ENCODE results near the gene TTPAL.
"Not testable (repeated sequence)": the region's sequence is repeated elsewhere in the genome, so short reads cannot be mapped to it uniquely, and the experiment has no call there.

The TTPAL gene

DNA sequence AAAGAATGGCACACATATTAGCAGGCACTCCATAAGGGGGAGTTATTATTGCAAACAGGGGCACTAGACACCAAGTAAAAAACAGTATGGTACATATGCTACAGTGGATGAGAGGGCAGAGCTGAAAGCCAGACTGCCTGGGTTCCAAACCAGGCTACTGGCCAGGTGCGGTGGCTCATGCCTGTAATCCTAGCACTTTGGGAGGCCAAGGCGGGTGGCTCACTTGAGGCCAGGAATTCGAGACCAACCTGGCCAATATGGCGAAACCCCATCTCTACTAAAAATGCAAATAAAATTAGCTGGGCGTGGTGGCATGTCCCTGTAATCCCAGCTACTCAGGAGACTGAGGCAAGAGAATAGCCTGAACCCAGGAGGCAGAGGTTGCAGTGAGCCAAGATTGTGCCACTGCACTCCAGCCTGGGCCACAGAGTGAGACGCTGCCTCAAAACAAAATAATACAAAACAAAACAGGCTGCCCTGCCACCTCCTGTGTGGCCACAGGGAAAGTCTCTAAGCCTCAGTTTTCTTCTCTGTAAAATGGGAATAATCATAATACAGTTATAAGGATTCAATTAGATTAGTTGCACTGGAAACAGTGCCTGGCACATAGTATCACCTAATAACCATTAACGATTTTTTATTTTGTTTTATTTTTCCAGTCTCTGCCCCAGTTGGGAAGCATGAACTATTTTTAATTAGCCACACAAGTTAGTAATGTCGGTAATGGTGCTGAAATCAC lies 7.5 kb upstream of the TTPAL start:
- DNase-seq (ENCODE audit: low read depth in 2 of 2): no peak

DNA sequence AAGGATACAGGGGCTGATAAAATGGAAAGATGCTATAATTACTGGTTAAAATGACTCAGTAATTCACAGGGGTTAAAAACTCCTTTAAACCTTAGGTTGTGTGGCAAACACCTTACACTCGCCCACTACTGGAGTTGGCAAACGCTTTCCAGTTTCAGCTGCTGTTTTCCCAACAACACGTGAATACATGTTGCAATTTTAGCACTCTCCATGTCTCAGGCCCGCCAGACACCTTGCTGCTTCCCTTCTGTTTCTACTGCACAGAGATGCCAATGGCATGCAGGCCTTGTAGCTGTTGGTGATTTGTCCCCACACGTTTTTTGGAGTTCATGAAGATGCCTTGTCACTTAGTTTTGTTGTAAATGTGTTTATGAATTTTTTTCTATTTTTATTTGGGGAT lies 5.3 kb upstream of the TTPAL start:
- no peak for DNase-seq (ENCODE audit: low read depth in 2 of 2)

DNA sequence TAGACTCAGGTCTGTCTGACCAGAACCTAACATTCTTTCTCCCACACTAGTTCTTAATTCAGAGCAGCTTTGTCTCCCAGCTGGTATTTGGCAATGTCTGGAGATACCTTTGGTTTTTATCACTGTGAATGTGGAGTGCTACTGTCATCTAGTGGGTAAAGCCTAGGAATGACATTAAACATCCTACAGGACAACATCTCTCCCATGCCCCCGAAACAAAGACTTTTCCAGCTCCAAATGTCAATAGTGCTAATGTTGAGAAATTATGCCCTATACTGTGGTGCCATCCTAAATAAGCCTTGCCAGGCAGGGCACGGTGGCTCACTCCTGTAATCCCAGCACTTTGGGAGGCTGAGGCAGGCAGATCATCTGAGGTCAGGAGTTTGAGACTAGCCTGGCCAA lies 4.2 kb upstream of the TTPAL start:
- DNase-seq (ENCODE audit: low read depth in 2 of 2): no peak

DNA sequence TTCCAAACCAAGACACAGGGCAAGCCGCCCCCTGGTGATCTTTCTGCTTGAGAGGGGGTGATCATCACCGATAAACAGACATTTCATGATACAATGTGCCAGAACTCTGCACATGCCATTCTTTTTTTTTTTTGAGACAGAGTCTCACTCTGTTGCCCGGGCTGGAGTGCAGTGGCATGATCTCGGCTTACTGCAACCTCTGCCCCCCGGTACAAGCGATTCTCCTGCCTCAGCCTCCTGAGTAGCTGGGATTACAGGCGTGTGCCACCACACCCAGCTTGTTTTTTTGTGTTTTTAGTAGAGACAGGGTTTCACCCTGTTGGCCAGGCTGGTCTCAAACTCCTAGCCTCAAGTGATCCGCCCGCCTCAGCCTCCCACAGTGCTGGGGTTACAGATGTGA lies 3.4 kb upstream of the TTPAL start:
- DNase-seq (ENCODE audit: low read depth in 2 of 2): not testable (repeated sequence)

DNA sequence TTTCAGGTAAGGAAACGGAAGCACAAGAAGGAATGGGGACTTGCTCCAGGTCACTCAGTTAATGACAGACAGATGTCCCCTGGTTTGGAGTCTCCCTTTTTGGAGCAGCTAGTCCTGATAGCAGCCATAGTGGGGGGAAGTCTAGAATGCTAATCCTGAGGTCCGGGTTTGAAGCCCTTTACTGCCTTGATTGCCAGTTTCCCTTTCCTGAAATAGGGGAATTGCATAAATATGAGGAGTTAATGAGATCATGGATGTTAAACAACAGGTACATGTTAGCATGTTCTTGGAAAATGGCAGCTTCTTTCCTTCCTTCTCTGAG lies 341 bp upstream of the TTPAL start:
- no peak for DNase-seq (ENCODE audit: low read depth in 2 of 2)

DNA sequence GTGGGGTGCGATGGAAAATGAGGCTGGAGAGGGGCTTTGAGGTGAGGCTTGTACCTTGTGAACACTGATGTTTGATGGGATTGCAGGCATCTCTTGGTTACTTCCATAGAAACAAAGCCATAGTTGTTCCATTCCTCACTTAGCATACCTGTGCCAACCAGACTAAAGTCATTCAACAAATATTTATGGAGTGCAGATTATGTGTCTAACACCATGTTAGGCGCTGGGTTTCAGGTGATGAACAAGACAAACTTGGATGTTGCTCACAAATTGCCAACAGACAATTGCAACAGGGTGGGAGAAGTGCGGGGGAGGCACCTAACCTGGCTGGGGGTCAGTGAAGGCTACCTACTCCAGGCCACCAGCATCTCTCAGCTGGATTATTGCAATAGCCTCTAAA lies 1.5 kb downstream of the TTPAL start:
- DNase-seq (ENCODE audit: low read depth in 2 of 2): no peak

DNA sequence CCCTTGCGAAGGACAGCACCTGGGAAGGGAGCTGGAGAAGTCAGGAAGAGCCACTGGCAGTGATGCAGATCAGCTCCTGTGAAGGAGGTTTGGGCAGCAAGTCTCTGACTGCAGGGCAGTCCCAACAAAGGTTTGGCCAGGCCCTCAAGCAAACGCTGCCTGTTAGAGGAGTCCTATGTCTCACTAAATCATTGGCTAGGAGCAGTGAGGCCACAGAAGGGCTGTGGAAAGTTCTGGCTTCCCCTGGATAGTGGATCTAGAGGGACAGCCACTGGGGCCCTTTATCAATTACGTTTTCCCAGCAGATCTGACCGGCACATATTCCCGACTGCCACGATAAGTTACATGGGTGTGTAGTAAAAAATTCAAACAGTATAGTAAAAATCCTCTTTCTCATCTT lies 2.5 kb downstream of the TTPAL start:
- no peak for DNase-seq (ENCODE audit: low read depth in 2 of 2)

DNA sequence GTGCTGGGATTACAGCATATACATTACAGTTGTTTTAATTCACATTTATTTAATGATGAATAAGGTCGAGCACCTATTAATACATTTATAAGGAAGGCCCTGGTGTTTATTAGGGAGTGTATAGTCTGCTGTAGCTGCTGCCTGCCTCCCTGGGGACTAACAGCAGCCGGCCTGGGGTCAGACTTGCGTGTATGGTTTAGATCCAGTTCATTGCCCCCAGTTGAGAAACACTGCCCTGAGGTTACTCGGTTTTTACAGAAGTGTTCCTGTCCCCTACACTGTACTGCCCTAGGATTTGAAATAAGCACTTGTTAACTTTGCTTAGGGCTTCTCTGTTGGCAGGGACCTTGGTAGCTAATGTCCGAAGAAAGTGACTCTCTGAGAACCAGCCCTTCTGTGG lies 4.0 kb downstream of the TTPAL start:
- no peak for DNase-seq (ENCODE audit: low read depth in 2 of 2)

DNA sequence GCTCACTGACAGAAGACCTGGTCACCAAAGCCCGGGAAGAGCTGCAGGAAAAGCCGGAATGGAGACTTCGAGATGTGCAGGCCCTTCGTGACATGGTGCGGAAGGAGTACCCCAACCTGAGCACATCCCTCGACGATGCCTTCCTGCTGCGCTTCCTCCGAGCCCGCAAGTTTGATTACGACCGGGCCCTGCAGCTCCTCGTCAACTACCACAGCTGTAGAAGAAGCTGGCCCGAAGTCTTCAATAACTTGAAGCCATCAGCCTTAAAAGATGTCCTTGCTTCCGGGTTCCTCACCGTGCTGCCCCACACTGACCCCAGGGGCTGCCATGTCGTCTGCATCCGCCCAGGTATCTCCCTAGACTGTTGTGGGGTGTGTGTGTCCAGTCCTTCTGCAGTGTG lies 4.4 kb downstream of the TTPAL start:
- DNase-seq (ENCODE audit: low read depth in 2 of 2): no peak

DNA sequence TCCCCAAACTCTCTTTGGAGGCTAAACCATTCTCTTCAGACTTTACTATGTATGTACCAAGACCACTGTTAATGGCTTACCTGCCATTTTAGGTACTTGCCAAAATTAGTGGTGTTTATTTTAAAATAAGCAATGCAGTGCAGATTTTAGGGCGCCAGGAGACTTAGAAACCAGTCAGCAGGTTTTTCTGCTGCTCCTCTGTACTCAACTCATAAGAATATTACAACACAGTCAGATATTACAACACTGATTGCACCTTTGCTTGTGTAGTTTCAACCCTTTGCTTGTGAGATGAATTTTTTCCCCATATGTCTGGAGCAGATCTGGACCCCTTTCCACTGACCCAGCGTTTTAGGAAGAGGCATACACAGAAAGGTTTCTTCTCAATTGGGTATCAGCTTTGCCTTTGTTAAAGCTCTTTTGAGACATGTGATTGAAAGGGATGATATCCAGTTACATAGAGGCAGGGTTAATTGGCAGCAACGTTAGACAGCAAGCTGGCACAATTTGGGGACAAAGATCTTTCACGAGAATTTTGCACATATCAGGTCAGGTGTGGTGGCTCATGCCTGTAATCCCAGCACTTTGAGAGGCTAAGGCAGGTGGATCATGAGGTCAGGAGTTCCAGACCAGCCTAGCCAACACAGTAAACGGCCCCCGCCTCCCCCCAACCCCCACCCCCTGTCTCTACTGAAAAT lies 6.2 kb downstream of the TTPAL start:
- no peak for DNase-seq (ENCODE audit: low read depth in 2 of 2)

DNA sequence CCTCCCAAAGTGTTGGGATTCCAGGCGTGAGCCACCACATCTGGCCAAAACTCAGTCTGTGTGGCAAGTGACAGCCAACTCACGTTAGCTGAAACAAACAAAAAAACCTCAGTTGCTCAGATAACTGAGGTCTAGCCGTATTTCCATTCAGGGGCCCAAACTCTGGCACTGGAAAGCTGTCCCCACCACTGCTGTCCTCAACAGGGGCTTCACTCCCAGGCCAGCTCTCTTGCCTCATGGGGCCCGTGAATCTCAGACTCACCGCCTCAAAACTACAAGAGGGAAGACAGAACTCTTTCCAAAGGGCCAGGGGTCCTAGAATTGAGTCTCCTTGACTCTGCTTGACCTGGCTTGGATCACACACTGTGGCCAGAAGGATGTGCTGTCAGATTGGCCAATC lies 7.4 kb downstream of the TTPAL start:
- no peak for DNase-seq (ENCODE audit: low read depth in 2 of 2)

DNA sequence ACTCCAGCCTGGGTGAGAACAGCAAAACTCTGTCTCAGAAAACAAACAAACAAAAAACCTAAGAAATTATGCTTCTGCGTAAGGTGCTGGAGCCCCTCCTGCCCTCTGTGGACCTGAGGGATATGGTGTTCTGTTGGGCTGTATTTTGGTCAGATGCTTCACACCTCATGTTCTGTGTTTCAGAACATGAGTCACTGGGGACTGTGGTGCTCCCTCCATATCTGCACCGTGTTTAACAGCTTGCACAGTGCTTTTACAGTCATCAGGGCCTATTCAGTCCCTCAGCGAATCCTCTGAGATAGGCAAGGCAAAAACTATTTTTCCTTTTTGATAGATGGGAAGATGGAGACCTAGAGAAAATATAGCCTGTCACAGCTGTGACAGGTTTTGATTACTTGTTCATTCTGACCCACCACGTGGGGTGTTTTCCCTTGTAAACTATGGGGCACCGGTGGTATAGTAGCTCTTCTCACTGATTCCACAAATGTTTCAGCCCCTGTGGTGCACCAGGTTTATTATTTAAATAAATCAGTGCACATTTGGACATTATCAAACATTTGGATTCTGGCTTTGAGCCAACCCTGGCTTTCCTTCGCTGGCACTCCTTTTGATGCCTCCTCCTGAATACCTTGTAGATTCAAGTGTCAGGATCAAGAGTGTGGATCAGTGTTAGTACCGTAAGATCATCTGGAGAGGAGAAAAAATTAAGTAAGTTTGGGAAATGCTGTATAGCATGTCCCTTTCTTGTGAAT lies 9.6 kb downstream of the TTPAL start:
- DNase-seq (ENCODE audit: low read depth in 2 of 2): no peak

DNA sequence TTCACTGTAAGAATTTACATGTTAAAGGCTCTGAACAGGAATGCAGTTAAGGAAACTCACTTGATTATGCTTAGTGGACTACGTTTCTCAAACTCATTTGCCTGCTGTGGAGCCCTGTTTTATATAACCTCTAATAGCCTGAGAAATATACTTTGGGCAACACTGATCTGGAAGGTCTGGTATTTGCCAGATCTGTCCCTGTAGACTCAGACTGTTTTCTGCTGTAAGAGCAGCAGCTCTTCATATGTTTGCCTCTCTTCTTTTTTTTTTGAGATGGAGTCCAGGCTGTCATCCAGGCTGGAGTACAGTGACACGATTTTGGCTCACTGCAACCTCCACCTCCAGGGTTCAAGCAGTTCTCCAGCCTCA lies 10.1 kb downstream of the TTPAL start:
- no peak for DNase-seq (ENCODE audit: low read depth in 2 of 2)

DNA sequence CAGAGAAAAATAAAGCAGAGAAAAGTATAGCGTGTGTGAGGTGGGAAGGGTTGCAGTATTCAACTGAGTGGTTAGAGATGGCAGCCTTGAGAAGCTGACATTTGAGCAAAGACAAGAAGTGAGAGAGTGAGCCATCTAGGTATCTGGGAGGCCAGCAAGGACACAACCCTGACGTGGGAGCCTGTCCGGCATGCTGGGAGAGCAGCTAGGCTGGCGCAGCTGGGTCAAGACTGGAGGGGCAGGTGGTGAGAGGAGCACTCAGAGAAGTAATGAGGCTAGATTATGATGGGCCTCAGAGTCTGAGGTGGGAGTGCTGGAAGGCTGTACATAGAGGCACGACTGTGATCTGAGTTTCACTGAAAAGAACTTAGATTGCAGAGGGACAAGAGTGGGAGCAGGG lies 12.9 kb downstream of the TTPAL start:
- no peak for DNase-seq (ENCODE audit: low read depth in 2 of 2)

DNA sequence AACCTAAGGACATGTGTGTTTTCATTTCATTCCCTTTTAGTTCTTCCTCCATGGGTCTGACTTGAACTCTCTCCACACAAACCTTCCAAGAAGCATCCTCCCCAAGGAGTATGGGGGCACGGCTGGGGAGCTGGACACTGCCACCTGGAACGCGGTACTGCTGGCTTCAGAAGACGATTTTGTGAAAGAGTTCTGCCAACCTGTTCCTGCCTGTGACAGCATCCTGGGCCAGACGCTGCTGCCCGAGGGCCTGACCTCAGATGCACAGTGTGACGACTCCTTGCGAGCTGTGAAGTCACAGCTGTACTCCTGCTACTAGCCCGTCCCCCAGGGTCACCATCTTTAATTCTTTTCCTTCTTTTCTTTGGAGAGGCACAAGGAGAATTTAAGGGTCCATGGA lies 13.5 kb downstream of the TTPAL start:
- DNase-seq (ENCODE audit: low read depth in 2 of 2): no peak

DNA sequence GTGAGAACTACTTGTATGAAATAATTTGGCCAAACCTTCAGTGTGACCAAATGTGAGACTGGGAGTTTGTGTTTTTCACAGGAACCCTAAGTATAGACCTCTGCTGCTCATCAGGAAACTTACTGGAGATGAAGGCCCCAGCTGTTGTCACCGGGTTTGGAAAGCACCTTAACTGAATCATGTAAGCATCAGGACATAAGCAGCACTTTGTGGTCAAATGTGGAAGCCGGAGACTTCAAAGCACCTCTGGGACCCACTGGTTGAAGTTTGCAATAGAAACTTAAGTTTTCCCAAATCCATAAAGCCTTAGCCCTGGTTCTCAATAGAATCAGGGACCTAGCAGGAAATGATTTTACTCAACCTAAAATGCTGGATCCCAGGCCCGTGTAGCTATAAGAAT lies 14.3 kb downstream of the TTPAL start:
- DNase-seq (ENCODE audit: low read depth in 2 of 2): no peak

DNA sequence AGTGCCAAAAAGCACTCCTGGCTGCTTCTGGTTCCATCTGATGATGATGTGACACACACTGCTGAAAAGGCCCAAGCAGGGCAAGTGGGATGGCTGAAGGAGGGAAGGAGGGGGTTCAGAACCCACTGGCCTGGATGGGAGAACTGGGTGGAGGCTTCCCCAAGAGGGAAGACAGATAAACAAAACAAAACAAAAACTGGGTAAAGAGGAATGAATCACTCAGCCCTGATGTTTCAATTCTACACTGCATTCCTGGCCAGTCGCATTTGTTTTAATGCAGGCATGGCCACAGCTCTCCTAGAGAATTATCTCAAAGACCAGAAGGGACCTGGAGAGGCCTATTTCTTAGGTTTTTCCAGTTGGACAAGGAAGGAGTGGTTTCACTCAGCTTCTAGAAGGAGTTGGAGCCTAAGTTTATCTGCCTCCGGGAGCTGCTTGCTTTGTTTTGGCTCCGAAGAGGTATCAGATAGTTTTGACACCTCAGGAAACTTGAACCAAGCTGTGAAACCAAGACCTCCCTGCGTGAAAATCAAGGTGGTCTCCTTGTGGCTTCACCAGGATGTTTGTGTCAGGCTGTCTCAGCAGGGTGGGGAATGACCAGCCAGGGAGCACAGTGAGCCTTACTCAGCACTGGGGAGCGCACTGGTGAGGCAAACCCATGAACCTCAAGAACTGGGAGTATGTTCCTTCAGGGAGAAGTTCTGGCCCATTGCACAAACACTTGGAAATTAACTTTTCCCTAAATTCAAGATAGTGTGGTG lies 16.1 kb downstream of the TTPAL start:
- DNase-seq (ENCODE audit: low read depth in 2 of 2): no peak

DNA sequence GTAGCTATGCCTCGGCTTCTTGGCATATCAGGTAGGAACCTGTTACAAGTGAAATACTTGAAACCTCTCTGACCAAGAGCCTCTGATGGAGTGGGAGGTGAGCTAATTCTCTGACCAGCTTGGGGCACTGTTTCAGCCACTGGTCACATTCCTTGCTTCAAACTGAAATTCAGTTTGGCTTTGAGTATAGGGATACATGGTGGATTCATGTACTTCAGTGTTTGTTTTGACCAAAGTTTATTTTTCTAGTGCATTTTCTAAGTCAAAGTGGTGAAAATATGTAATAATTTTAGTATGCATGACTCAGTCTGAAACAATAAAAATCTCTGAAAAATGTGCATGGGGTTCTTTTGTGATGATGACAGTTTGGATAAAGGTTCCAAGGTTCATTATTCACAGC lies 18.6 kb downstream of the TTPAL start:
- no peak for DNase-seq (ENCODE audit: low read depth in 2 of 2)

DNA sequence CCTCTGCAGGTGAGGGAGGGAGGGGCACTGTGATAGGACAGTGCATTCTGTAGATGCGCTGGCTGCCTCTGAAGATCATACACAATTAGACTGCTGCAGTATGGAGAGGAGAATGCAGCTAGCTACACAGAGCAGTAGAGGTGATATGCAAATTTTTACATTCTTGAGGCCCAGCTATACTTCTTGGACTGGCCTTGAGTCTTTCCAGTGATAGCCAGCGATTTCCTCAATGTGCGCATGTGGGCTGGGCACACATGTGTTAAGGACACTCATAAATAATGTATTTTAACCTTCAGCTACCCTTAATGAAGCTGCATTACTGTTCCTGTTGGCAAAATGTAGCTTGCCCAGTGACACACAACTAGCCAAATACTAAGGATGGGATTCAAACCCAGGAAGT lies 19.0 kb downstream of the TTPAL start:
- no peak for DNase-seq (ENCODE audit: low read depth in 2 of 2)

DNA sequence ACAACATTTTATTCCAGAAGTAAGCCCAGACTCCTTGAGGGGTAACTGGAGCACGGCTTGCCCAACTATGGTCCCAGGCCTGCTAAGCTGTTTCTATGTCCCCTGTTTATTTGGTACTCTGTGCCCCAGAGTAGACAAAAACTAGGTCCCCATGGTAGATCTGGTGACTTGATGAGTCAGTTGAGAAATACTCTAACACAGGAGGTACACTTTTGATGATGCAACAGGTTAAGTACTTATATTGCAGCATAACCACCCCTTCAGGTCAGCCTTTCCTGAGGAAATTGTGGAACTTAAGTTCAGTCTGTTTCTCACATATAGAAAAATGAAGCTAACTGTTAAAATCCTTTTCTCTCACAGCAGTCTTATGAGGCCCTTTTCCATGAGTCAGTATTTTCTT lies 19.6 kb downstream of the TTPAL start:
- no peak for DNase-seq (ENCODE audit: low read depth in 2 of 2)

DNA sequence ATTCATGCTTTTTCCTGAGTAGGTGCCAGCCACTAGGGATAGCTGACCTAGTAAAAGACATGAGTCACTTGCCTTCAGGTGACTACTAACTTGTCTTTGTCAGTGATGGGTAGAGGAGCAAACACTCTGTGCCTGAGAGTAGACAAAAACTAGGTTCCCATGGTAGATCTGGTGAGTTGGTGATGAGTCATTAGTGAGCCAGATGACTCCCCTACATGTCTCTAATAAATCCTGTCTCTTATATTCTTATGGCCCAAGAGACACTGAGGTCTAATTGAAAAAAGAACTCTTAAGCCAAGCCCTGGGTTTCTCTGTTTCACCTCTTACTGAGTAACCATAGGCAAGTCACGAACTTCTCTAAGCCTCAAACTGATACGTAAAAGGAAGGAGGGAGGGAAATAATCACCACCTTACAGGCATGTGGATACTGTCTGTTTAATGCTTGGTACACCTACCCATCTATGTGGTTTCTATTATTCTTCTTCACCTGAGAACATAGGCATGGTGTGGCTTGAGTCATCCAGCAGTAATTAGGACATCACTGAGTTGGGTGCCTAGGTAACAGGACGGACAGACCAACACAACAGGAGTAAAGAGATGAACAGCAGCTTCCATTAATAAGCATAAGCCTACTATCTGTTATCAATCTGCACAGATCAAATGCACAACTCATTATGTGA lies 20.3 kb downstream of the TTPAL start:
- DNase-seq (ENCODE audit: low read depth in 2 of 2): peak in 1 of 2 donors; percentile 21

DNA sequence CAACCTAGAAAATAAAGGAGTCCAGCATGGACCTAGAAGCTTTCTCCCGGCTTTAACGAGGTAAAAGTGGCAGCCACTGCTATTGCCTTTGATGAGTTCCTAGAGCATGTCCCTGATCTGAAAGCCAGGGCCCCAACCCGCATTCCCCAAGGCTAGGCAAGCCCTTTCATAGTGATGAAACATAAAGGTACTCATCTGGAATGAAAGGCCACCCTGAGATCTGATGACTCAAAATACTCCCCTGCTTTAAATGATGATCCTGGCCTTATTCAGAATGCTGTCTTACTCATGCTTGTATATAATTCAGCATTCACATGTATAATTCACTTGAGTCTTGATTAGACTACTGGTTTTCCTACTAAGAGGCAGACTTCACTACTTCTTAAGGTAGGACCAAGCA lies 21.3 kb downstream of the TTPAL start:
- peak in 1 of 2 donors; percentile 21 for DNase-seq (ENCODE audit: low read depth in 2 of 2)
